ENCODE results near the gene NFE2L1. TPM values are rescaled to one million over a fixed set of nuclear protein-coding genes. Genes with fewer than 3 reads are reported as not detected.

Gene NFE2L1
- total RNA-seq, 1 experiment from 2014 or later, result 161 TPM

- Mint-ChIP-seq H3K4me1 (peaks cover 11 to 13% of the 10 kb centered on the region in 2 experiments), H3K4me3 (no peak overlapping the region), H3K27ac (peak overlapping the region in 1 of 3 experiments; percentile 76; a peak in 2 of 7 replicates), H3K27me3 (ENCODE audit: low read depth) (no peaks in the 10 kb centered on the region; the same call in 1 of the 2 replicates), H3K36me3 (ENCODE audit: insufficient read depth in 1 of 3, low read depth in 3 of 3) (peaks cover 17 to 84% (median 57%) of the 10 kb centered on the region in 3 experiments; a peak in 6 of 7 replicates), H3K9me3 (no peaks in the 10 kb centered on the region)
- no peak for DNase-seq
- Histone ChIP-seq H4K5ac (ENCODE audit: insufficient read length, low read depth, low read length) (no peak overlapping the region), H3K23me2 (ENCODE audit: insufficient read length, low read depth, low read length, poor library complexity, severe bottlenecking) (no peaks in the 10 kb centered on the region), H3K14ac (ENCODE audit: insufficient read depth, low read length) (no peak overlapping the region), H3T11ph (ENCODE audit: low read length) (no peak overlapping the region), H4K8ac (replicated peaks; ENCODE audit: insufficient read length, low read depth, low read length) (no peak overlapping the region), H3K4me1 (ENCODE audit: insufficient read depth, low read length) (no peaks in the 10 kb centered on the region), H3K79me1 (ENCODE audit: insufficient read depth, low read depth, low read length, poor library complexity, severe bottlenecking) (no peaks in the 10 kb centered on the region), H2BK15ac (ENCODE audit: low read depth, low read length) (no peak overlapping the region), H3K4ac (ENCODE audit: low read depth, low read length) (no peak overlapping the region), H3K23ac (ENCODE audit: insufficient read length, low read depth, low read length) (no peak overlapping the region), H4K91ac (ENCODE audit: insufficient read length, low read depth, low read length) (no peak overlapping the region), H3K27me3 (ENCODE audit: insufficient read depth, low read length) (no peaks in the 10 kb centered on the region), H3K9ac (ENCODE audit: extremely low read depth, insufficient read length, low read length) (no peak overlapping the region), H3K18ac (ENCODE audit: insufficient read length, low read depth, low read length) (no peak overlapping the region), H2BK5ac (ENCODE audit: insufficient read length, low read length) (no peak overlapping the region), H3K4me2 (ENCODE audit: insufficient read depth, insufficient read length, low read length) (no peak overlapping the region), H2BK12ac (ENCODE audit: insufficient read length, low read depth, low read length) (no peak overlapping the region), H3K56ac (ENCODE audit: insufficient read length, low read depth, low read length) (no peak overlapping the region), H4K20me1 (ENCODE audit: control insufficient read depth, insufficient read depth, insufficient read length) (no peaks in the 10 kb centered on the region), H3K27ac (ENCODE audit: insufficient read length, low read depth, low read length) (no peak overlapping the region), H3K79me2 (ENCODE audit: insufficient read depth, low read length) (no peaks in the 10 kb centered on the region), H2AK5ac (ENCODE audit: insufficient read length, low read length) (no peak overlapping the region), H2BK120ac (ENCODE audit: low read depth, low read length, poor library complexity, severe bottlenecking) (no peak overlapping the region), H3K9me3 (ENCODE audit: control insufficient read depth, low read depth, low read length) (no peaks in the 10 kb centered on the region), H2BK20ac (ENCODE audit: low read depth, low read length, poor library complexity, severe bottlenecking) (no peak overlapping the region), H2AFZ (ENCODE audit: low read length) (no peak overlapping the region)
- no CpG with 5 or more reads among the region's 1 CpG for WGBS (ENCODE audit: extremely low coverage, insufficient read length, low lambda C conversion rate)
- no peak for TF ChIP-seq CTCF (conservative IDR thresholded peaks at IDR 0.05)
Measured at GRCh38 chr17:48066192-48066591, 18.0 kb downstream of the NFE2L1 start.

Data from H9 (cell line).